Measurements from ENCODE around the gene STAT5B. TPM values are rescaled to one million over a fixed set of nuclear protein-coding genes. Genes with fewer than 3 reads are reported as not detected.

STAT5B gene
- total and polyA plus RNA-seq, 2 of the 13 experiments (the other 11 are each of a cell fraction or from before 2014, with no cell fraction given) = 21.0 to 42.8 TPM

GRCh38 chr17:42191275-42191608 is 84.9 kb downstream of the STAT5B start:
- H4K20me1 ChIP-seq (ENCODE audit: insufficient read depth, low read length) = no peaks in the 10 kb centered on the region
- no peak overlapping the region for H3K9ac ChIP-seq (ENCODE audit: insufficient read depth, low read depth, low read length)
- H3K27me3 ChIP-seq (ENCODE audit: control insufficient read depth in 1 of 2, insufficient read depth in 2 of 2, low read length in 2 of 2) = no peaks in the 10 kb centered on the region; a peak in 2 of 5 replicates
- H3K9me3 ChIP-seq (ENCODE audit: low read length) = no peaks in the 10 kb centered on the region
- no peak for TF ChIP-seq ZFP36L2 (CRISPR knock-in tag; IDR thresholded peaks at IDR 0.05)
- no peak for TF ChIP-seq ZMYM4 (CRISPR knock-in tag; IDR thresholded peaks at IDR 0.05)
- TF ChIP-seq, protein P1, sequence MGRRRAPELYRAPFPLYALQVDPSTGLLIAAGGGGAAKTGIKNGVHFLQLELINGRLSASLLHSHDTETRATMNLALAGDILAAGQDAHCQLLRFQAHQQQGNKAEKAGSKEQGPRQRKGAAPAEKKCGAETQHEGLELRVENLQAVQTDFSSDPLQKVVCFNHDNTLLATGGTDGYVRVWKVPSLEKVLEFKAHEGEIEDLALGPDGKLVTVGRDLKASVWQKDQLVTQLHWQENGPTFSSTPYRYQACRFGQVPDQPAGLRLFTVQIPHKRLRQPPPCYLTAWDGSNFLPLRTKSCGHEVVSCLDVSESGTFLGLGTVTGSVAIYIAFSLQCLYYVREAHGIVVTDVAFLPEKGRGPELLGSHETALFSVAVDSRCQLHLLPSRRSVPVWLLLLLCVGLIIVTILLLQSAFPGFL (CRISPR knock-in tag; IDR thresholded peaks at IDR 0.05) = no peak
- no peak for TF ChIP-seq CCAR2 (optimal IDR thresholded peaks at IDR 0.05; ENCODE audit: low read depth, low read length)
- TF ChIP-seq MIER3 (CRISPR knock-in tag; IDR thresholded peaks at IDR 0.05; ENCODE audit: borderline replicate concordance) = no peak
- no peak for TF ChIP-seq ZNF605 (CRISPR knock-in tag; IDR thresholded peaks at IDR 0.05)
- no peak for TF ChIP-seq BATF2 (CRISPR knock-in tag; IDR thresholded peaks at IDR 0.05)
- TF ChIP-seq, protein P2, sequence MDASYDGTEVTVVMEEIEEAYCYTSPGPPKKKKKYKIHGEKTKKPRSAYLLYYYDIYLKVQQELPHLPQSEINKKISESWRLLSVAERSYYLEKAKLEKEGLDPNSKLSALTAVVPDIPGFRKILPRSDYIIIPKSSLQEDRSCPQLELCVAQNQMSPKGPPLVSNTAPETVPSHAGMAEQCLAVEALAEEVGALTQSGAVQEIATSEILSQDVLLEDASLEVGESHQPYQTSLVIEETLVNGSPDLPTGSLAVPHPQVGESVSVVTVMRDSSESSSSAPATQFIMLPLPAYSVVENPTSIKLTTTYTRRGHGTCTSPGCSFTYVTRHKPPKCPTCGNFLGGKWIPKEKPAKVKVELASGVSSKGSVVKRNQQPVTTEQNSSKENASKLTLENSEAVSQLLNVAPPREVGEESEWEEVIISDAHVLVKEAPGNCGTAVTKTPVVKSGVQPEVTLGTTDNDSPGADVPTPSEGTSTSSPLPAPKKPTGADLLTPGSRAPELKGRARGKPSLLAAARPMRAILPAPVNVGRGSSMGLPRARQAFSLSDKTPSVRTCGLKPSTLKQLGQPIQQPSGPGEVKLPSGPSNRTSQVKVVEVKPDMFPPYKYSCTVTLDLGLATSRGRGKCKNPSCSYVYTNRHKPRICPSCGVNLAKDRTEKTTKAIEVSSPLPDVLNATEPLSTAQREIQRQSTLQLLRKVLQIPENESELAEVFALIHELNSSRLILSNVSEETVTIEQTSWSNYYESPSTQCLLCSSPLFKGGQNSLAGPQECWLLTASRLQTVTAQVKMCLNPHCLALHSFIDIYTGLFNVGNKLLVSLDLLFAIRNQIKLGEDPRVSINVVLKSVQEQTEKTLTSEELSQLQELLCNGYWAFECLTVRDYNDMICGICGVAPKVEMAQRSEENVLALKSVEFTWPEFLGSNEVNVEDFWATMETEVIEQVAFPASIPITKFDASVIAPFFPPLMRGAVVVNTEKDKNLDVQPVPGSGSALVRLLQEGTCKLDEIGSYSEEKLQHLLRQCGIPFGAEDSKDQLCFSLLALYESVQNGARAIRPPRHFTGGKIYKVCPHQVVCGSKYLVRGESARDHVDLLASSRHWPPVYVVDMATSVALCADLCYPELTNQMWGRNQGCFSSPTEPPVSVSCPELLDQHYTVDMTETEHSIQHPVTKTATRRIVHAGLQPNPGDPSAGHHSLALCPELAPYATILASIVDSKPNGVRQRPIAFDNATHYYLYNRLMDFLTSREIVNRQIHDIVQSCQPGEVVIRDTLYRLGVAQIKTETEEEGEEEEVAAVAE (CRISPR knock-in tag; IDR thresholded peaks at IDR 0.05; ENCODE audit: borderline replicate concordance) = no peak
- ATAC-seq = no peak
- no peak for FAIRE-seq
- DNase-seq (ENCODE audit: low spot score) = no peak
- in situ Hi-C loops (cut with HindIII; ENCODE audit: extremely low pct_ligation_motif_present, low pct_unique_long_range_greater_than_20kb) = no loop called here
- CTCF ChIA-PET (ENCODE audit: low intra/inter-chr PET ratio, low total read pairs) = no interaction called here
- POLR2A ChIA-PET = interaction anchor here (0.5 kb wide), 1 partner anchor 101 kb away, joined by 3 read pairs; no protein-coding TSS in a partner anchor
- H3K4me1 ChIP-seq (ENCODE audit: insufficient read depth, low read length) = peaks cover 21% of the 10 kb centered on the region
- no peak overlapping the region for H3K27ac ChIP-seq (ENCODE audit: extremely low read length, insufficient read depth, low read length)
- no peaks in the 10 kb centered on the region for H3K36me3 ChIP-seq (replicated peaks in 1 of 2; ENCODE audit: control insufficient read depth in 1 of 2, insufficient read depth in 2 of 2, low read length in 2 of 2)
- no peak overlapping the region for H3K4me3 ChIP-seq (replicated peaks in 1 of 3; ENCODE audit: insufficient read depth in 1 of 3, low read depth in 2 of 3, low read length in 3 of 3)
- intact Hi-C loops (cut with micrococcal nuclease; ENCODE audit: unreplicated experiment) = no loop called here
- H2AFZ ChIP-seq (ENCODE audit: low read length) = no peak overlapping the region
- no peaks in the 10 kb centered on the region for H3K79me2 ChIP-seq (ENCODE audit: insufficient read depth, low read length)
- H3K4me2 ChIP-seq (ENCODE audit: low read depth, low read length) = no peak overlapping the region
- no TSS peak for BruUV-seq (replicated peaks)
- 95% methylated on average over 5 of the region's 5 CpGs for WGBS (ENCODE audit: low lambda C conversion rate)
